ENCODE results near the gene RPSA. TPM values are rescaled to one million over a fixed set of nuclear protein-coding genes. Genes with fewer than 3 reads are reported as not detected.

Gene RPSA
- total and polyA plus RNA-seq, 9 of the 15 experiments (the other 6 are each of a cell fraction or from before 2014, with no cell fraction given), result 2,290 to 4,272 (median 2,730) TPM

DNA sequence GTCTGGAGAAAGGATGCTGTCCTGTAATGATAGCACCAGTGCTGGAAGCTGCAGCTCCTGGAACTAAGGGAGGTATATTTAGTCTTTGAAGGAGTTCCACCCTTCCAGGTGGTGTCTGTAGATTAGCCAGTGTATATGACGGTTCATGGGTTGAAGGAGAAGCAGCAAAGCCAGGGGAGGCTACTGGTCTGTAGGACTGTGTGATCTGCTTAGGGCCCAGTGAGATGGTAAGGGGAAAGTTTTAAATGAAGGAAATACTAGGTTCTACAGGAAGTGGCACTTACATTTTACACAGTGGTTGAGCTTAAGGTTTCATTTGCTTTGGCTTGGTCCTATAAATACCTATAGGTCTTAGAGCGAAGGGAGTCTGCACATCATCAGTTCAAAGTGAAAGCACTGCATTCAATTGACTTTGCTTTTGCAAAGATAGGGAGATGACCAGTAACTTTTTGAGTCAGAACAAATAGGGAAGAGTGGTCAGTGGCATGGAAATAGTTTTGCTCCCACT lies 17.7 kb upstream of the RPSA start:
- peak overlapping the region; percentile 42 for H3K4me2 ChIP-seq (ENCODE audit: insufficient read depth, low read length)
- TF ChIP-seq, protein P1, sequence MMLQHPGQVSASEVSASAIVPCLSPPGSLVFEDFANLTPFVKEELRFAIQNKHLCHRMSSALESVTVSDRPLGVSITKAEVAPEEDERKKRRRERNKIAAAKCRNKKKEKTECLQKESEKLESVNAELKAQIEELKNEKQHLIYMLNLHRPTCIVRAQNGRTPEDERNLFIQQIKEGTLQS (IDR thresholded peaks at IDR 0.05), result no peak
- TF ChIP-seq, protein P1 (CRISPR knock-in tag; conservative IDR thresholded peaks at IDR 0.05), result no peak
- TF ChIP-seq POLR2AphosphoS5 (IDR thresholded peaks at IDR 0.05; ENCODE audit: control insufficient read depth, insufficient read depth, low read depth, low read length) (peak; percentile 83), SMARCA5 (IDR thresholded peaks at IDR 0.05) (no peak), SRSF7 (optimal IDR thresholded peaks at IDR 0.05; ENCODE audit: low read depth, low read length) (no peak), SMARCC2 (IDR thresholded peaks at IDR 0.05; ENCODE audit: low read depth) (no peak; the same call in 1 of the 2 replicates), ERF (CRISPR knock-in tag; IDR thresholded peaks at IDR 0.05) (no peak), BCOR (IDR thresholded peaks at IDR 0.05) (peak; percentile 35; the same call in 1 of the 2 replicates), KDM2B (CRISPR knock-in tag; IDR thresholded peaks at IDR 0.05) (no peak), CXXC5 (CRISPR knock-in tag; IDR thresholded peaks at IDR 0.05) (peak; percentile 10; the same call in 1 of the 2 replicates), PML (IDR thresholded peaks at IDR 0.05; ENCODE audit: low read length) (peak; percentile 69), TCF7L2 (IDR thresholded peaks at IDR 0.05; ENCODE audit: low read depth, low read length) (no peak), HOMEZ (CRISPR knock-in tag; IDR thresholded peaks at IDR 0.05) (no peak)
- TF ChIP-seq, protein P2, sequence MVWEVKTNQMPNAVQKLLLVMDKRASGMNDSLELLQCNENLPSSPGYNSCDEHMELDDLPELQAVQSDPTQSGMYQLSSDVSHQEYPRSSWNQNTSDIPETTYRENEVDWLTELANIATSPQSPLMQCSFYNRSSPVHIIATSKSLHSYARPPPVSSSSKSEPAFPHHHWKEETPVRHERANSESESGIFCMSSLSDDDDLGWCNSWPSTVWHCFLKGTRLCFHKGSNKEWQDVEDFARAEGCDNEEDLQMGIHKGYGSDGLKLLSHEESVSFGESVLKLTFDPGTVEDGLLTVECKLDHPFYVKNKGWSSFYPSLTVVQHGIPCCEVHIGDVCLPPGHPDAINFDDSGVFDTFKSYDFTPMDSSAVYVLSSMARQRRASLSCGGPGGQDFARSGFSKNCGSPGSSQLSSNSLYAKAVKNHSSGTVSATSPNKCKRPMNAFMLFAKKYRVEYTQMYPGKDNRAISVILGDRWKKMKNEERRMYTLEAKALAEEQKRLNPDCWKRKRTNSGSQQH (CRISPR knock-in tag; IDR thresholded peaks at IDR 0.05), result no peak
- TF ChIP-seq, protein P3, sequence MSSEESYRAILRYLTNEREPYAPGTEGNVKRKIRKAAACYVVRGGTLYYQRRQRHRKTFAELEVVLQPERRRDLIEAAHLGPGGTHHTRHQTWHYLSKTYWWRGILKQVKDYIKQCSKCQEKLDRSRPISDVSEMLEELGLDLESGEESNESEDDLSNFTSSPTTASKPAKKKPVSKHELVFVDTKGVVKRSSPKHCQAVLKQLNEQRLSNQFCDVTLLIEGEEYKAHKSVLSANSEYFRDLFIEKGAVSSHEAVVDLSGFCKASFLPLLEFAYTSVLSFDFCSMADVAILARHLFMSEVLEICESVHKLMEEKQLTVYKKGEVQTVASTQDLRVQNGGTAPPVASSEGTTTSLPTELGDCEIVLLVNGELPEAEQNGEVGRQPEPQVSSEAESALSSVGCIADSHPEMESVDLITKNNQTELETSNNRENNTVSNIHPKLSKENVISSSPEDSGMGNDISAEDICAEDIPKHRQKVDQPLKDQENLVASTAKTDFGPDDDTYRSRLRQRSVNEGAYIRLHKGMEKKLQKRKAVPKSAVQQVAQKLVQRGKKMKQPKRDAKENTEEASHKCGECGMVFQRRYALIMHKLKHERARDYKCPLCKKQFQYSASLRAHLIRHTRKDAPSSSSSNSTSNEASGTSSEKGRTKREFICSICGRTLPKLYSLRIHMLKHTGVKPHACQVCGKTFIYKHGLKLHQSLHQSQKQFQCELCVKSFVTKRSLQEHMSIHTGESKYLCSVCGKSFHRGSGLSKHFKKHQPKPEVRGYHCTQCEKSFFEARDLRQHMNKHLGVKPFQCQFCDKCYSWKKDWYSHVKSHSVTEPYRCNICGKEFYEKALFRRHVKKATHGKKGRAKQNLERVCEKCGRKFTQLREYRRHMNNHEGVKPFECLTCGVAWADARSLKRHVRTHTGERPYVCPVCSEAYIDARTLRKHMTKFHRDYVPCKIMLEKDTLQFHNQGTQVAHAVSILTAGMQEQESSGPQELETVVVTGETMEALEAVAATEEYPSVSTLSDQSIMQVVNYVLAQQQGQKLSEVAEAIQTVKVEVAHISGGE (CRISPR knock-in tag; IDR thresholded peaks at IDR 0.05), result 0 out of 6 replicates have a peak, but pooled peaks of 1 of the 3 experiments have one; percentile 16

More for the DNA sequence above, 17.7 kb upstream of the RPSA start:
- ChIA-PET POLR2A (interaction anchor here (0.6 to 1.7 kb wide), 4 partner anchors 9 to 40 kb away, joined by 3 to 8 read pairs (median 4); partner anchors contain the start of gene RPSA), CTCF (ENCODE audit: low intra/inter-chr PET ratio) (no interaction called here)
- no peaks in the 10 kb centered on the region for H3K9me3 ChIP-seq (replicated peaks; ENCODE audit: control insufficient read depth, insufficient read depth, low read depth, low read length)
- DNase-seq (ENCODE audit: extremely low read depth in 1 of 4, low spot score in 3 of 4) (peak; percentile 66 to 90 (median 78)), FAIRE-seq (peak; percentile 78), ATAC-seq (peak; percentile 55)
- H3K79me2 ChIP-seq (ENCODE audit: control insufficient read depth, insufficient read depth, low read length), result peaks cover 68% of the 10 kb centered on the region
- BruUV-seq (replicated peaks), result no TSS peak
- H3K9me1 ChIP-seq (ENCODE audit: control insufficient read depth, insufficient read depth, low read length), result peaks cover 14% of the 10 kb centered on the region
- no peak overlapping the region for H3K4me3 ChIP-seq
- peaks cover 58% of the 10 kb centered on the region for H3K36me3 ChIP-seq (ENCODE audit: control insufficient read depth, insufficient read depth, low read length)
- WGBS (ENCODE audit: insufficient coverage, low coverage, missing lambda C conversion rate), result 36% methylated on average over 2 of the region's 2 CpGs
- in situ Hi-C loops (cut with MboI), result loop anchor here (10.0 kb wide), 1 partner anchor 264 kb away; no protein-coding TSS in a partner anchor
- H3K27me3 ChIP-seq (ENCODE audit: control insufficient read depth in 2 of 2, insufficient read depth in 2 of 2, low read length in 2 of 2), result no peaks in the 10 kb centered on the region
- intact Hi-C loops (cut with micrococcal nuclease), result loop anchor here (10.0 kb wide), 1 partner anchor 1066 kb away; the partner anchor contains the start of gene RPL14
- H4K20me1 ChIP-seq (replicated peaks; ENCODE audit: control insufficient read depth, insufficient read depth, low read length), result peaks cover 27% of the 10 kb centered on the region
- H3K4me1 ChIP-seq (replicated peaks in 1 of 2; ENCODE audit: control insufficient read depth in 2 of 2, insufficient read depth in 2 of 2, low read length in 2 of 2), result peaks cover 41 to 51% of the 10 kb centered on the region in 2 experiments
- H2AFZ ChIP-seq (ENCODE audit: low read depth, low read length), result no peak overlapping the region
- H3K27ac ChIP-seq (ENCODE audit: extremely low read depth, low read depth, low read length), result peak overlapping the region; percentile 26
- H3K9ac ChIP-seq (ENCODE audit: insufficient read depth in 1 of 2, low read depth in 2 of 2, low read length in 2 of 2), result no peak overlapping the region; a peak in 1 of 4 replicates
